HL-60/S4 (cell line): ENCODE data around the gene DDX39B.

Source experiments
- in situ Hi-C: fragments of 300-500 bp; cut with MboI; formaldehyde crosslinking; loops from 2 replicates; pipeline ENCODE4 v1.14.3; 2022; ENCODE audit warnings: low sequenced_read_pairs

Gene DDX39B

DNA sequence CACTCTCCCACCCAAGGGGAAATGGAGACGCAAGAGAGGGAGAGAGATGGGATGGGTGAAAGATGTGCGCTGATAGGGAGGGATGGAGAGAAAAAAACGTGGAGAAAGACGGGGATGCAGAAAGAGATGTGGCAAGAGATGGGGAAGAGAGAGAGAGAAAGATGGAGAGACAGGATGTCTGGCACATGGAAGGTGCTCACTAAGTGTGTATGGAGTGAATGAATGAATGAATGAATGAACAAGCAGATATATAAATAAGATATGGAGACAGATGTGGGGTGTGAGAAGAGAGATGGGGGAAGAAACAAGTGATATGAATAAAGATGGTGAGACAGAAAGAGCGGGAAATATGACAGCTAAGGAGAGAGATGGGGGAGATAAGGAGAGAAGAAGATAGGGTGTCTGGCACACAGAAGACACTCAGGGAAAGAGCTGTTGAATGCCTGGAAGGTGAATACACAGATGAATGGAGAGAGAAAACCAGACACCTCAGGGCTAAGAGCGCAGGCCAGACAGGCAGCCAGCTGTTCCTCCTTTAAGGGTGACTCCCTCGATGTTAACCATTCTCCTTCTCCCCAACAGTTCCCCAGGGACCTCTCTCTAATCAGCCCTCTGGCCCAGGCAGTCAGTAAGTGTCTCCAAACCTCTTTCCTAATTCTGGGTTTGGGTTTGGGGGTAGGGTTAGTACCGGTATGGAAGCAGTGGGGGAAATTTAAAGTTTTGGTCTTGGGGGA, 34.3 kb upstream of the DDX39B start:
- in situ Hi-C loops: no loop called here

DNA sequence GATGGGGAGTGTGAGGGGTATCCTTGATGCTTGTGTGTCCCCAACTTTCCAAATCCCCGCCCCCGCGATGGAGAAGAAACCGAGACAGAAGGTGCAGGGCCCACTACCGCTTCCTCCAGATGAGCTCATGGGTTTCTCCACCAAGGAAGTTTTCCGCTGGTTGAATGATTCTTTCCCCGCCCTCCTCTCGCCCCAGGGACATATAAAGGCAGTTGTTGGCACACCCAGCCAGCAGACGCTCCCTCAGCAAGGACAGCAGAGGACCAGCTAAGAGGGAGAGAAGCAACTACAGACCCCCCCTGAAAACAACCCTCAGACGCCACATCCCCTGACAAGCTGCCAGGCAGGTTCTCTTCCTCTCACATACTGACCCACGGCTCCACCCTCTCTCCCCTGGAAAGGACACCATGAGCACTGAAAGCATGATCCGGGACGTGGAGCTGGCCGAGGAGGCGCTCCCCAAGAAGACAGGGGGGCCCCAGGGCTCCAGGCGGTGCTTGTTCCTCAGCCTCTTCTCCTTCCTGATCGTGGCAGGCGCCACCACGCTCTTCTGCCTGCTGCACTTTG, 33.6 kb upstream of the DDX39B start, which contains the start of gene TNF:
Gene TNF (plus strand): TSS at position 231 of the 567 bp plus-strand sequence. CDS start 177 bp downstream, at position 408.
- in situ Hi-C loops: no loop called here

DNA sequence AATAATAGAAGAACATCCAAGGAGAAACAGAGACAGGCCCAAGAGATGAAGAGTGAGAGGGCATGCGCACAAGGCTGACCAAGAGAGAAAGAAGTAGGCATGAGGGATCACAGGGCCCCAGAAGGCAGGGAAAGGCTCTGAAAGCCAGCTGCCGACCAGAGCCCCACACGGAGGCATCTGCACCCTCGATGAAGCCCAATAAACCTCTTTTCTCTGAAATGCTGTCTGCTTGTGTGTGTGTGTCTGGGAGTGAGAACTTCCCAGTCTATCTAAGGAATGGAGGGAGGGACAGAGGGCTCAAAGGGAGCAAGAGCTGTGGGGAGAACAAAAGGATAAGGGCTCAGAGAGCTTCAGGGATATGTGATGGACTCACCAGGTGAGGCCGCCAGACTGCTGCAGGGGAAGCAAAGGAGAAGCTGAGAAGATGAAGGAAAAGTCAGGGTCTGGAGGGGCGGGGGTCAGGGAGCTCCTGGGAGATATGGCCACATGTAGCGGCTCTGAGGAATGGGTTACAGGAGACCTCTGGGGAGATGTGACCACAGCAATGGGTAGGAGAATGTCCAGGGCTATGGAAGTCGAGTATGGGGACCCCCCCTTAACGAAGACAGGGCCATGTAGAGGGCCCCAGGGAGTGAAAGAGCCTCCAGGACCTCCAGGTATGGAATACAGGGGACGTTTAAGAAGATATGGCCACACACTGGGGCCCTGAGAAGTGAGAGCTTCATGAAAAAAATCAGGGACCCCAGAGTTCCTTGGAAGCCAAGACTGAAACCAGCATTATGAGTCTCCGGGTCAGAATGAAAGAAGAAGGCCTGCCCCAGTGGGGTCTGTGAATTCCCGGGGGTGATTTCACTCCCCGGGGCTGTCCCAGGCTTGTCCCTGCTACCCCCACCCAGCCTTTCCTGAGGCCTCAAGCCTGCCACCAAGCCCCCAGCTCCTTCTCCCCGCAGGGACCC, 32.6 kb upstream of the DDX39B start:
- in situ Hi-C loops: no loop called here

DNA sequence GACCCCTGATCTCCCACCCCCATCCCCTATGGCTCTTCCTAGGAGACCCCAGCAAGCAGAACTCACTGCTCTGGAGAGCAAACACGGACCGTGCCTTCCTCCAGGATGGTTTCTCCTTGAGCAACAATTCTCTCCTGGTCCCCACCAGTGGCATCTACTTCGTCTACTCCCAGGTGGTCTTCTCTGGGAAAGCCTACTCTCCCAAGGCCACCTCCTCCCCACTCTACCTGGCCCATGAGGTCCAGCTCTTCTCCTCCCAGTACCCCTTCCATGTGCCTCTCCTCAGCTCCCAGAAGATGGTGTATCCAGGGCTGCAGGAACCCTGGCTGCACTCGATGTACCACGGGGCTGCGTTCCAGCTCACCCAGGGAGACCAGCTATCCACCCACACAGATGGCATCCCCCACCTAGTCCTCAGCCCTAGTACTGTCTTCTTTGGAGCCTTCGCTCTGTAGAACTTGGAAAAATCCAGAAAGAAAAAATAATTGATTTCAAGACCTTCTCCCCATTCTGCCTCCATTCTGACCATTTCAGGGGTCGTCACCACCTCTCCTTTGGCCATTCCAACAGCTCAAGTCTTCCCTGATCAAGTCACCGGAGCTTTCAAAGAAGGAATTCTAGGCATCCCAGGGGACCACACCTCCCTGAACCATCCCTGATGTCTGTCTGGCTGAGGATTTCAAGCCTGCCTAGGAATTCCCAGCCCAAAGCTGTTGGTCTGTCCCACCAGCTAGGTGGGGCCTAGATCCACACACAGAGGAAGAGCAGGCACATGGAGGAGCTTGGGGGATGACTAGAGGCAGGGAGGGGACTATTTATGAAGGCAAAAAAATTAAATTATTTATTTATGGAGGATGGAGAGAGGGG, 31.7 kb upstream of the DDX39B start:
- in situ Hi-C loops: no loop called here

DNA sequence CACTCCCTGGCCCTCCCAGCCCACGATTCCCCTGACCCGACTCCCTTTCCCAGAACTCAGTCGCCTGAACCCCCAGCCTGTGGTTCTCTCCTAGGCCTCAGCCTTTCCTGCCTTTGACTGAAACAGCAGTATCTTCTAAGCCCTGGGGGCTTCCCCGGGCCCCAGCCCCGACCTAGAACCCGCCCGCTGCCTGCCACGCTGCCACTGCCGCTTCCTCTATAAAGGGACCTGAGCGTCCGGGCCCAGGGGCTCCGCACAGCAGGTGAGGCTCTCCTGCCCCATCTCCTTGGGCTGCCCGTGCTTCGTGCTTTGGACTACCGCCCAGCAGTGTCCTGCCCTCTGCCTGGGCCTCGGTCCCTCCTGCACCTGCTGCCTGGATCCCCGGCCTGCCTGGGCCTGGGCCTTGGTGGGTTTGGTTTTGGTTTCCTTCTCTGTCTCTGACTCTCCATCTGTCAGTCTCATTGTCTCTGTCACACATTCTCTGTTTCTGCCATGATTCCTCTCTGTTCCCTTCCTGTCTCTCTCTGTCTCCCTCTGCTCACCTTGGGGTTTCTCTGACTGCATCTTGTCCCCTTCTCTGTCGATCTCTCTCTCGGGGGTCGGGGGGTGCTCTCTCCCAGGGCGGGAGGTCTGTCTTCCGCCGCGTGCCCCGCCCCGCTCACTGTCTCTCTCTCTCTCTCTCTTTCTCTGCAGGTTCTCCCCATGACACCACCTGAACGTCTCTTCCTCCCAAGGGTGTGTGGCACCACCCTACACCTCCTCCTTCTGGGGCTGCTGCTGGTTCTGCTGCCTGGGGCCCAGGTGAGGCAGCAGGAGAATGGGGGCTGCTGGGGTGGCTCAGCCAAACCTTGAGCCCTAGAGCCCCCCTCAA, 30.5 kb upstream of the DDX39B start, which contains the start of gene LTA:
Gene LTA (plus strand): TSS at position 249 of the 871 bp plus-strand sequence. CDS start 454 bp downstream, at position 703.
- in situ Hi-C loops: no loop called here

DNA sequence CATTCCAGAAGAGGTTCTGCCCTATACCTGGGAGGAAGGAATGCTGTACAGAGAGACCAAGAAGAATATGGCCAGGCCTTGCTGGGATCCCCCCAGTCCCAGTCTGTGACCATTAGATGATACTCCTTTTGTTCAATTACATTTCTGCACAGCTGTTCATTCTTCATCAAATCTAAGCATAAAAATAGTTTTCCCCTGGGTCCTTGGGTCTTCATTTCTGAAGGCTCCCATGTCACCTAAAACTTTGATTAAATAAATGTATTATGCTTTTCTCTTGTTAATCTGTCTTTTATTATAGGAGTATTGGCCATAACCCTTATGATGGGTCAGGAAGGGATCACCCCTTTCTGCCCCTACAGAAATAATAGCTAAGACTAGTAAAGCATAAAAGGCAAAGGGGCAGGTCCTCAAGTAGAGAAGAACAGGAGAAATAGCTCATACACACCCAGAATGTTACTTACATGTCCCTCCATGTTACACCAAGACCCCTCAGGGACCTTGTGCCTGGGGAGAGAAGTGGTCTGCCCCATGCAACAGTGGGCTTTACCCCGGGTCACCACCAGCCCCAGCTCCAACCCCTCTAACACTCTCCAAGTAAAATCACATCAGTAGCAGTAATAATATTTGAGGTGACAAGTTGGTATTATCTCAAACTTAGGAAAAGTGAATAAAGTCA, 28.2 kb upstream of the DDX39B start:
- in situ Hi-C loops: no loop called here

DNA sequence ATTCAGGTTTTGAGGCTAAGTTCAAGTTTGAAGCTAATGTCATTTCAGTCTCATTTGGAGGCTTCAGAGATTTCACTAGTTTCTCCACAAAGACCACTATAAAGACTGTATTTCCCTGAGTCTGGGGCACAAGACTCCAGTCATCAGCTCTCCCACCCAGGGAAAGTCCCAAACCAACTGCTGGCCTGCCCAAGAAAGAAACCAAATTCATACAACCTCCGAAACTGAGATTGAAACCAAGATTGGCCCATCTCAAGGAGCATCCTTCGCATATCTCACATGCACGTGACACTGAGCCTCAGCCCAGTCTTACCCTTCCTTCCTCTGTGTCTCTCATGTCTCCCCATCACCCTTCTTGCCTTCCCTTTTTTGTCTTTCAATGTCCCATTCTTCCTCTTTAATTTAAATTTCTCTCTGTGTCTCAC, 26.7 kb upstream of the DDX39B start:
- in situ Hi-C loops: no loop called here

DNA sequence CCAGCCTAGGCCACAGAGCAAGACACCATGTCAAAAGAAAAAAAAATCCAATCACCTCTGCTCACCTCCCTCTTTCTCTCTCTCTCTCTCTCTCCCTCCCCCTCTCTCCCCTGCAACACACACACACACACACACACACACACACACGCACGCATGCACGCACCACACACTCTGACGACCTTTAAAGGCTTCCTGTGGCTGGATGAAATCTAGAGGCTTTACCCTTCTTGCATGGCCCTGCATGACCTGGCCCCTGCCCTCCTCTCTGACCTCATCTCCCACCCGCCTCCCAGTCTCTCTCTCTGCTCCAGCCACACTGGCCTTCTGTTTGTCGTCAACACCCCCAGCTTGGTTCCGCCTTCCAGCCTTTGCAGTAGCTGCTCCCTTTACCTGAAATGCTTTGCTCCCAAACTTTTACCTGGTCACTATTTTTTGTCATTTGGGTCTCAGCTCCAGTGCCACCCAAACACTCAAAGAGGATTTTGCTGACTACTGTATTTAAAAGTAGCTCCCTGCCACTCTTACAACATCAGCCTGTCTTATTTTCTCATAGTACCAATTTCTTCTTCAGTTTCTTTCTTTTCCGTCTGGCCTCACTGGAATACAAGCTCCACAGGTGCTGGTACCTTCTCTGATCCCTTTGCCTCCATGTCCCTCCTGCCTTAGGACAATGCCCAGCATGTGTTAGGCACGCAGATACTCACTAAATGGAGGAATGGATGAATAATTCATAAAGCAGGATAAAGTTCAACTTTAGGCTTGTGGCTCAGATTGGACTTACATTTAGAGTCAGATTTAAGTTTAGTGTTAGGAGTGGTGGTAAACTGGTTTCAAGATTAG, 25.9 kb upstream of the DDX39B start:
- in situ Hi-C loops: no loop called here

DNA sequence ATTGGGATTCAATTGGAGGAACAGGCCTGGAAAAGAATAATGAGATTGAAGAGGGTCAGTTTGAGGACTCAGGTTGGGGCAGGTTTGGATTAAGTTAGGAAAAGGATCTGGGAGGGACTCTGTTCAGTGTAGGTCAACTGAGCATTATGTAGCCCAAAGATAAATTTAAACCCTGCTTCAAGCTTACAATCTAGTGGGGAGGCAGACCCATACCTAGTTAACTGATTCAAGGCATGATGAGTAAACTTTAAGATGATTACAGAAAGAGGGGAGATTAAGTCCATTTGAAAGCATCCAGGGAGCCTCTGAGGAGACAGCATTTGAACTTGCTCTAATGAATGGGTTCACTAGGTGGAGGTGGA, 18.9 kb upstream of the DDX39B start:
- in situ Hi-C loops: no loop called here

DNA sequence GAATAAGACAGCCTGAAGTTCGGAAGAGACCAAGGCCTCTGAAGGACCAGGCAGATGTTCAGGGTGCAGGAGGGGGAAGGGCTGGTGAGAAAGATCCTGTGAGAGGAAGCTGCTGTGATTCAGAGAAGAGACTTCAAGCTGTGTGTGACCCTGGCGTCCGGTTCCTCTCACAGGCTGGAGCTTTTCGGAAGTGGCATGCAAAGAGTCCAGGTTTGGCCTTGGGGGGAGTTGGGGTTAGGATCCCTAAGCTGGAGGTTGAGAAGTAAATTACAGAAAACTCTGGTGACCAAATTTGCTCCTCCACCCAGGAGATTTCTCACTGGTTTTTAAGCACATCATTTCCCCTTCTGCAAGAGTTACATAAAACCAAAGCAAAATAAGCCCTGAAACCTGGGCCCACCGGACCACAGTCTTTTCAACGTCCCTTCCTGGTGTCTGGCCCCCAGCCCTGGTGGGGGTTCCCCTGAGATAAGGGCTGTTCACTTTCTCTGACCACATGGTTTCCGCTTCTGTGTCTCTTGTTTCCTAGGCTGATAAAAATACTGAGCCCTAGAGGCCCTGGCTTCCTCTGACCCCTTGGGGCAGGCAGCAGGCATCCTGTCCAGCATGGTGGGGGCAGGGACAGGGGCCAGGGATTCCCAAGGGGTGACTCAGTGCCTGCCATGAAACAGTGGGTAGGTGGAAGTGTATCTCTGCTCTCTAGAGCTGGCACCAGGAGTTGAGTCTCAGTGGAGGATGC, 18.3 kb upstream of the DDX39B start:
- in situ Hi-C loops: no loop called here

DNA sequence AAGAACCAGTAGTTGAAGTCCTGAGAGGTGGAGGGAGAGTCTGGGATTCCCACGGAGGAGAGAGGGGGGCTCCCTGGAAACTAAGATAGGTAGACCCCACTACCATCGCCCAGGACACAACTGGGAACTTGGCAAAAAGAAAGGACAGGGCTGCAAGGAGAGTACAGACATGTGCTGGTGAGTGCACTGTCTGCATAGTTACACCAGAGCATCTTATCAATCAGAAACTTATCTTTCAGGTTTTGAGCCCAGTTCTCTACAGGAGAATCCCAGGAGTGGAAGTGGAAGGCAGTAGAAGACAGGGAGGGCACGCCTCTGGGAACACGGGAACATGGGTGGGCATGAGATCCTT, 17.8 kb upstream of the DDX39B start:
- in situ Hi-C loops: no loop called here

DNA sequence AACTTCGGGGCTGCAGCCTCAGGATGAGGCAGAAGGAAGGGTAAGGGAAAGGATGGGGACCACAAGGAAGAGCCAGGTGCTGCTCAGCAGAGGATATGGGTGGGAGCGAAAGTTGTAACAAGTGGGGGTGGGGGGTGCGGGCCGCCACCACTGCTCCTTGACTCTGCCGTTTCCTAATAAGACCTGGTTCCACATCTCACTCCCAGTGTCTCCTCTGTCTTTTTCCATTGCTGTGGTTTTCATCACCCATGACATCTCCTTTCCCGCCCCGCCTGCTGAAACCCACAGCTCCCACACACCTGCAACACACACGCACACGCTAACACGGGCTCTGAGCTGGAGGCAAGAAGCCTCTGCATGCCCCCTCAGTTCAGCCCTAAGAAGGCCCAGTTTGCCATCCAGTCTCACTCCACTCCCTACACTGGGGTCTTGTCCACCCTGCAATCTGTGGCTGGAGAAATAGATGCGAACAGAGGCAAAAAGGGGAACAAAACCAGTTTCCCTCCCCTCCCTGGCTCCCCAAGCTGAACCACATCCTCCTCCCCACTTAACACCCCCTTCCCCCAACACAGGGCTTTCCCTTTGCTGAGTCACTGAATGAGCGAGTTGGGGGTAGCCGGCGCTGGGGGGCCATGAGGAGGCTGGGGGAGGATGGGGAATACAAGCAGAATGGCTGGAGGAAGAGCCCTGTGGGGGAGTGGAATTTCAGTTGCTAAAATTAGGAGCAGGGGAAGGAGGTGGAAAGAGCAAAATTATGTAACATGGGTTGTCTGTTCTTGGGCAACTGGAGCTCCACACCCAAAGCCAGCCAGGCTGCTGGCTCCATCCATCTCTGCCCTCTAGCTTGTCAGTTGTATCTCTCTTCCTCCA, 17.1 kb upstream of the DDX39B start:
- in situ Hi-C loops: no loop called here

DNA sequence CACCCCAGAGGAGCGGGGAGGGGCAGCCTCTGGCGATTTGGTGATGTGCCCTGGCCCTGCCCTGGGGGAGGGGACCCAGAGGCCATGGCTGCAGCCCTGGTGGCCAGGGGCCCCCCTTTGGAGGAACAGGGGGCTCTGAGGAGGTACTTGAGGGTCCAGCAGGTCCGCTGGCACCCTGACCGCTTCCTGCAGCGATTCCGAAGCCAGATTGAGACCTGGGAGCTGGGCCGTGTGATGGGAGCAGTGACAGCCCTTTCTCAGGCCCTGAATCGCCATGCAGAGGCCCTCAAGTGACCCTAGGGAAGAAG, 16.5 kb upstream of the DDX39B start:
- in situ Hi-C loops: no loop called here

DNA sequence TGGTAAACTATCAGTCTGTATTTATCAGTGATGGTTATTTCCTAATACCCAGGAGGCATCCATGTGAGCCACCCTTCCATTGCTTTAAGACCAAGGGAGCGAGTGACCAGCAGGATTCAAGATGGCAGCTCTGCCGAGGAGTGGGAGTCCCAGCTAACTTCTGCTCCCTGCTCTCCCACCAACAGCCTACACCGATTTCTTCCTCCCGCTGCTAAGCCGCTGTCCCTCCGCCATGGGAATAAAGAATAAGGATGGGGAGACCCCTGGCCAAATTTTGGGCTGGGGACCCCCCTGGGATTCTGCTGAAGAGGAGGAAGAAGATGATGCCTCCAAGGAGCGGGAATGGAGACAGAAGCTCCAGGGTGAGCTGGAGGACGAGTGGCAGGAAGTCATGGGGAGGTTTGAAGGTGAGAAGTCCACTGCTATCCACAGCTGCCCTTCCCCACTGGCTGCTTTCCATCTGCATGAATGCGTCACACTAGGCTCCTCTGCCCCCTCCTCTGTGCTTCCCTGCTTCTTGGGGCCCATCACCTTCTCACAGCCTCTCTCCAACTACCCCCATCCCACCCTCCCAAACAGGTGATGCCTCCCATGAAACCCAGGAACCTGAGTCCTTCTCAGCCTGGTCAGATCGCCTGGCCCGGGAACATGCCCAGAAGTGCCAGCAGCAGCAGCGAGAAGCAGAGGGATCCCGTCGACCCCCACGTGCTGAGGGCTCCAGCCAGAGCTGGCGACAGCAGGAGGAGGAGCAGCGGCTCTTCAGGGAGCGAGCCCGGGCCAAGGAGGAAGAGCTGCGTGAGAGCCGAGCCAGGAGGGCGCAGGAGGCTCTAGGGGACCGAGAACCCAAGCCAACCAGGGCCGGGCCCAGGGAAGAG, 15.9 kb upstream of the DDX39B start:
- in situ Hi-C loops: no loop called here

DNA sequence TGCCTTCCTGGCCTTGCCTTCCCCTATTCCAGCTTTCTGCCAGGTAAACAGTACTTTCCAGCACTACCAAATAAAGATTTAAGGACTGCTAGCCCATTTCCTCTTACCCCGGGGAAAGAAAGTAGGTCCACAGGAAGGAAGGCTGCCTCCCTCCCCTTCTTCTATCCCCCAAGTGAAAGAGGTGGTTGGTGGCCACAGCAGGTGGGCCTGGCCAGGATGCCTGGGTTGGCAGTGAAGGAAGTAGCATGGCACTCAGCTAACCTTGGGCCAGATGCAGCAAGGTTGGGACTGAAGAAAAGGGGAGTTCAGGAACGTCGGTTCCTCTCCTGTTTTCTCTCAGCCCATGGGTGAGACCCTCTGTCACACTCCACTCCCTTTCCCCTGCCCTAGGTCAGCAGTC, 14.5 kb upstream of the DDX39B start:
- in situ Hi-C loops: no loop called here

DNA sequence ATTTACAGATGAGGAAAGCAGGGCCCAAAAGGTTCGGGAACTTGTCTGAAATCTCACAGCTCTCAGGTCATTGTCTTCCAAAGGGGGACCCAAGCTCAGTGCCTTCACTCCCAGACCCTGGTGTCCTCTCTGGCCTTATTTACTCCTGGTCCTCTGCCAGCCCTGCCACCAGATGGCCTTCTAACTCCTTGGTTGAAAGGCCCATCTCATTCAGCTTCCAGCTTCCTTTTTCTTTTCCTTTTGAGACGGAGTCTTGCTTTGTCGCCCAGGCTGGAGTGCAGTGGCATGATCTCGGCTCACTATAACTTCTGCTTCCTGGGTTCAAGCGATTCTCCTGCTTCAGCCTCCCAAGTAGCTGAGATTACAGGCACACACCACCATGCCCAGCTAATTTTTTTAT, 9.6 kb upstream of the DDX39B start:
- in situ Hi-C loops: loop anchor here (5.0 kb wide), 1 partner anchor 46 kb away; no protein-coding TSS in a partner anchor
